Common myeloid progenitor, CD34-positive (primary cell): ENCODE results near the gene REPIN1.
A peak's percentile ranks its signal among the peaks of the same experiment; 100 is the strongest.

Source experiments
- CTCF ChIA-PET: fragments of 350-600 bp; sonication (Branson Sonifier 250); formaldehyde crosslinking; loops from one replicate; lab custom pipeline; 2021; ENCODE audit warnings: antibody characterized with exemption; lab: Charles Lee
- POLR2A ChIA-PET: fragments of 350-600 bp; sonication (Branson Sonifier 250); formaldehyde crosslinking; loops from one replicate; lab custom pipeline; 2021; ENCODE audit warnings: antibody characterized with exemption; lab: Charles Lee
- DNase-seq, 3 donors: peaks; one replicate each; pipeline versions ENCODE4 v3.0.0 to v3.0.0-alpha.2; 2013
- H3K27ac ChIP-seq, 2 experiments: 1 replicate in 1 of 2; 2 replicates in 1 of 2; pipeline ENCODE4 v1.7.0; 2013; ENCODE audit warnings: inconsistent platforms in 2 of 2, low read length in 2 of 2, mild to moderate bottlenecking in 2 of 2, low read depth in 1 of 2, moderate library complexity in 1 of 2; ENCODE audit not compliant: severe bottlenecking in 2 of 2, insufficient read depth in 1 of 2, poor library complexity in 1 of 2
- H3K27me3 ChIP-seq, 5 experiments: replicated peaks in 2 of 5; 1 replicate in 3 of 5; 2 replicates in 2 of 5; pipeline versions ENCODE4 v1.6.1 to v1.7.0; 2013; ENCODE audit warnings: low read length in 4 of 5, mild to moderate bottlenecking in 2 of 5, moderate library complexity in 2 of 5, inconsistent platforms in 1 of 5; ENCODE audit not compliant: insufficient read depth in 5 of 5, control insufficient read depth in 4 of 5
- H3K36me3 ChIP-seq, 4 experiments: 1 replicate in 2 of 4; 2 replicates in 2 of 4; pipeline versions ENCODE4 v1.6.1 to v1.7.0; 2013; ENCODE audit warnings: low read length in 3 of 4, control low read depth in 1 of 4, mild to moderate bottlenecking in 1 of 4; ENCODE audit not compliant: control insufficient read depth in 4 of 4, insufficient read depth in 4 of 4
- H3K4me1 ChIP-seq, 4 experiments: 1 replicate in 3 of 4; 2 replicates in 1 of 4; pipeline versions ENCODE4 v1.6.1 to v1.7.1; 2013; ENCODE audit warnings: low read length in 3 of 4, mild to moderate bottlenecking in 3 of 4, control low read depth in 1 of 4, inconsistent platforms in 1 of 4, moderate library complexity in 1 of 4; ENCODE audit not compliant: control insufficient read depth in 4 of 4, insufficient read depth in 4 of 4; ENCODE audit errors: control extremely low read depth in 1 of 4
- H3K4me3 ChIP-seq, 7 experiments: 1 replicate in 4 of 7; 2 replicates in 3 of 7; pipeline versions ENCODE4 v1.5.1 to v1.7.0; 2013; ENCODE audit warnings: mild to moderate bottlenecking in 7 of 7, low read length in 6 of 7, moderate library complexity in 6 of 7, inconsistent platforms in 2 of 7, low read depth in 2 of 7, control low read depth in 1 of 7; ENCODE audit not compliant: insufficient read depth in 4 of 7, control insufficient read depth in 1 of 7; ENCODE audit errors: extremely low read depth in 1 of 7
- H3K9me3 ChIP-seq, 5 experiments: 1 replicate in 4 of 5; 2 replicates in 1 of 5; pipeline versions ENCODE4 v1.6.1 to v1.7.1; 2013; ENCODE audit warnings: low read length in 4 of 5, mild to moderate bottlenecking in 2 of 5, inconsistent platforms in 1 of 5, low read depth in 1 of 5, moderate library complexity in 1 of 5; ENCODE audit not compliant: control insufficient read depth in 4 of 5, insufficient read depth in 2 of 5; ENCODE audit errors: control extremely low read depth in 1 of 5
- WGBS: methylation state at CpG from one replicate; pipeline ENCODE4 v1.1.5; 2013; ENCODE audit not compliant: insufficient coverage; 5-methylcytosine and 5-hydroxymethylcytosine counted together

Gene REPIN1

DNA sequence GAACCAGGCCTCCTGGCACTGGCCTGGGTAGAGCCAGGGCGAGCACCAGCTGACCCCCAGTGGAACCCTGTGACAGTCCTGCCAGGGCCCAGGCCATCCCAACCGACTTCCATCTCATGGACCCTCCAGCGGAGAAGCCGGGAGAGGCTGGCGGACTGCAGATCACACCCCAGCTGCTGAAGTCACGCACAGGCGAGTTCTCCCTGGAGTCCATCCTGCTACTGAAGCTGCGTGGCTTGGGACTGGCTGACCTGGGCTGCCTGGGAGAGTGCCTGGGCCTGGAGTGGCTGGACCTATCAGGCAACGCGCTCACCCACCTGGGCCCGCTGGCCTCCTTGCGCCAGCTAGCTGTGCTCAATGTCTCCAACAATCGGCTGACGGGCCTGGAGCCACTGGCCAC is 31.9 kb upstream of the REPIN1 start:
- no peak for DNase-seq
- no peak overlapping the region for H3K4me3 ChIP-seq
- peaks cover 0 to 26% (median 18%) of the 10 kb centered on the region in 4 experiments for H3K36me3 ChIP-seq
- peaks cover 2 to 30% (median 19%) of the 10 kb centered on the region in 4 experiments for H3K4me1 ChIP-seq
- peaks cover 0 to 18% (median 3%) of the 10 kb centered on the region in 5 experiments for H3K27me3 ChIP-seq
- POLR2A ChIA-PET: no interaction called here
- peaks cover 0 to under 1% (median 0%) of the 10 kb centered on the region in 5 experiments for H3K9me3 ChIP-seq
- CTCF ChIA-PET: interaction anchor here (0.7 kb wide), 1 partner anchor 112 kb away, joined by 3 read pairs; no protein-coding TSS in a partner anchor
- H3K27ac ChIP-seq: no peak overlapping the region
- WGBS: over 99% methylated on average over 14 of the region's 14 CpGs

DNA sequence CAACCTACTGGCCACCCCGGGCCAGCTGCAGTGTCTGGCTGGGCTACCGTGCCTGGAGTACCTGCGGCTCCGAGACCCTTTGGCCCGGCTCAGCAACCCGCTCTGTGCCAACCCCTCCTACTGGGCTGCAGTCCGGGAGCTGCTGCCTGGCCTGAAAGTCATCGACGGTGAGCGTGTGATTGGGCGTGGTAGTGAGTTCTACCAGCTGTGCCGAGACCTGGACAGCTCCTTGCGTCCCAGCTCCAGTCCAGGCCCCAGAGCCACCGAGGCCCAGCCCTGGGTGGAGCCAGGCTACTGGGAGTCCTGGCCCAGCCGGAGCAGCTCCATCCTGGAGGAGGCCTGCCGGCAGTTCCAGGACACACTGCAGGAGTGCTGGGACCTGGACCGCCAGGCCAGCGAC is 31.4 kb upstream of the REPIN1 start:
- no peak for DNase-seq
- H3K4me1 ChIP-seq: peaks cover 2 to 30% (median 19%) of the 10 kb centered on the region in 4 experiments
- CTCF ChIA-PET: interaction anchor here (0.7 kb wide), 1 partner anchor 112 kb away, joined by 3 read pairs; no protein-coding TSS in a partner anchor
- H3K27me3 ChIP-seq: peaks cover 0 to 22% (median 3%) of the 10 kb centered on the region in 5 experiments
- H3K27ac ChIP-seq: no peak overlapping the region
- WGBS: 98% methylated on average over 16 of the region's 18 CpGs
- peaks cover 0 to 24% (median 16%) of the 10 kb centered on the region in 4 experiments for H3K36me3 ChIP-seq
- no peak overlapping the region for H3K4me3 ChIP-seq
- H3K9me3 ChIP-seq: peaks cover 0 to 3% (median 0%) of the 10 kb centered on the region in 5 experiments
- POLR2A ChIA-PET: no interaction called here

DNA sequence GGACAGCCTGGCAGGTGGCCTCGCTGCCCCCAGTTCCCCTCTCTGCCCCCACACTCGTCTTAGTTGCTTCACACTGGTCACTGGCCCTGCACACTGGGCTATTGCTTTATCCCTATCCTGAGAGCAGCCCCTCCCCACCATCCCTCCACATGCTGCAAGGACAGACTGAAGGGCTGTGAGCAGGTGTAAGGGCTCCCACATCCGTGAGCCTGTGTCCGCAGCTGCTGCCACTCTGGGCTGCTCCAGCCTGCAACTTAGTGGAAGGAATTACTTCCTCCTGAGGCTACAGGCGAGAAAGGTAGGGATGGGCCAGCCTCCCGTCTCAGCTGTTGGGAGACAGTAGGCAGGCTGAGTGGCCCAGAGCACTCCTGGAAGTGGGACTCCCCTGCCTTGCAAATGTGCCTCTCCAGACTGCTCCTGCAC is 31.0 kb upstream of the REPIN1 start:
- Histone ChIP-seq H3K27ac (no peak overlapping the region), H3K9me3 (peaks cover 0 to 3% (median 0%) of the 10 kb centered on the region in 5 experiments), H3K27me3 (peaks cover 0 to 23% (median 3%) of the 10 kb centered on the region in 5 experiments), H3K36me3 (peaks cover 0 to 24% (median 16%) of the 10 kb centered on the region in 4 experiments), H3K4me1 (peaks cover 2 to 30% (median 19%) of the 10 kb centered on the region in 4 experiments), H3K4me3 (no peak overlapping the region)
- CTCF ChIA-PET: no interaction called here
- 88% methylated on average over 6 of the region's 6 CpGs for WGBS
- POLR2A ChIA-PET: no interaction called here
- DNase-seq: no peak

DNA sequence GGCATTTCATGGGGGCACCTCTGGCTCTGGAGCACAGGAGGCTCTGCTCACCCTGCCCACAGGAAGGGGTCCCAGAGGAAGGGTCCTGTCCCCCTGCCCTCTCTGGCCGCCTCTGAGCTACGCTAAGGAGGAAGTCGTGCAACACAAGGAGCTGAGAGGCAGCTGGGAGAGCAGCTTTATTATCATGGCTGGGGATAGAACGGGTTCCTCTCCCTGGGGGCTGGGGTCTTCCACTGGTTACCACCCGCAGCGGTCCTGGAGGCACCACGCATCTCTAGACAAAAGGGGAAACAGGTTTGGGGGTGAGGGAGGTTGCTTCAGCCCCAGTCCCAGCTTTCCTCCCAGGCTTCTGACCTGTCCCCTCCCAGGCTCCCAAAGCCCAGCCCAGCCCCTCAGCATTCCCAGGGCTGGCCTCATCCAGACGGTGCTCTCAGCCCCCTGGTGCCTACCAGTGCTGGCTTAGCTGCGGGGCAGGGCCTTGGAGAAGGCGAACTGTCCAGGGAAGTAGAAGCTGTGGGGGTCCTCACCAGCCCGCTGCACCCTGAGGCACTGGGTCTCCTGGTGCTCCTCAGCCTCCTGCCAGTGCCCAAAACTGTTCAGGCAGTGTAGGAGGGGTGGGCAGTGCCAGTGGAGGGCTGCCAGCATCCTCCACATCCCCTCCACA is 30.3 kb upstream of the REPIN1 start:
- Histone ChIP-seq H3K4me1 (peaks cover 2 to 30% (median 19%) of the 10 kb centered on the region in 4 experiments), H3K36me3 (peaks cover 0 to 24% (median 11%) of the 10 kb centered on the region in 4 experiments), H3K27me3 (peaks cover 0 to 23% (median 3%) of the 10 kb centered on the region in 5 experiments), H3K9me3 (peaks cover 0 to 6% (median 0%) of the 10 kb centered on the region in 5 experiments), H3K27ac (no peak overlapping the region), H3K4me3 (no peak overlapping the region)
- 94% methylated on average over 6 of the region's 11 CpGs for WGBS
- DNase-seq: no peak
- POLR2A ChIA-PET: no interaction called here
- CTCF ChIA-PET: interaction anchor here (0.6 kb wide), 1 partner anchor 88 kb away, joined by 3 read pairs; no protein-coding TSS in a partner anchor

DNA sequence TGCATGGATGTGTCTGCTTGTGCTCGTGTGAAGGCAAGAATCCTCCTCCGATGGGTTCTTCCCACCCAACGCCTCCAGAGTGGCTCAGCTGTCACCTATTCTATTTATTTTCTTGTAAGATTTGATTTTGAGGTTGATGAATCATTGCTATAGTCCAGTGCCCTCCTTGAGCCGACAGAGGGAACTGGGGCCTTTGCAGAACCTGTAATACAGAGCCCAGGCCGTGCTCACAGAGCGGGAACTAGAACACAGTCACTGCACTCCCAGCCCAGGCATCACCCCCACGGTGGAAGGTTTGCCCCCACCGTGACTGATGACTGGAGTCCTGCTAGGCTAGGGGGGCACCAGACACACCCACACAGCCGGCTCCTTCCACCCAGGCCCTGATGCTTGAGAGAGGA is 29.2 kb upstream of the REPIN1 start:
- H3K27me3 ChIP-seq: peaks cover 0 to 23% (median 3%) of the 10 kb centered on the region in 5 experiments
- DNase-seq: peak in 2 of 3 donors; percentile 69 to 74
- ChIA-PET POLR2A (no interaction called here), CTCF (interaction anchor here (1.0 to 1.8 kb wide), 2 partner anchors 10 to 16 kb away, joined by 3 to 5 read pairs; no protein-coding TSS in a partner anchor)
- H3K4me3 ChIP-seq: peak overlapping the region in 2 of 7 experiments; percentile 10 to 32
- peaks cover 0 to 19% (median 11%) of the 10 kb centered on the region in 4 experiments for H3K36me3 ChIP-seq
- no peak overlapping the region for H3K27ac ChIP-seq
- peaks cover 0 to 8% (median 4%) of the 10 kb centered on the region in 5 experiments for H3K9me3 ChIP-seq
- H3K4me1 ChIP-seq: peaks cover 2 to 30% (median 19%) of the 10 kb centered on the region in 4 experiments
- 24% methylated on average over 6 of the region's 9 CpGs for WGBS

DNA sequence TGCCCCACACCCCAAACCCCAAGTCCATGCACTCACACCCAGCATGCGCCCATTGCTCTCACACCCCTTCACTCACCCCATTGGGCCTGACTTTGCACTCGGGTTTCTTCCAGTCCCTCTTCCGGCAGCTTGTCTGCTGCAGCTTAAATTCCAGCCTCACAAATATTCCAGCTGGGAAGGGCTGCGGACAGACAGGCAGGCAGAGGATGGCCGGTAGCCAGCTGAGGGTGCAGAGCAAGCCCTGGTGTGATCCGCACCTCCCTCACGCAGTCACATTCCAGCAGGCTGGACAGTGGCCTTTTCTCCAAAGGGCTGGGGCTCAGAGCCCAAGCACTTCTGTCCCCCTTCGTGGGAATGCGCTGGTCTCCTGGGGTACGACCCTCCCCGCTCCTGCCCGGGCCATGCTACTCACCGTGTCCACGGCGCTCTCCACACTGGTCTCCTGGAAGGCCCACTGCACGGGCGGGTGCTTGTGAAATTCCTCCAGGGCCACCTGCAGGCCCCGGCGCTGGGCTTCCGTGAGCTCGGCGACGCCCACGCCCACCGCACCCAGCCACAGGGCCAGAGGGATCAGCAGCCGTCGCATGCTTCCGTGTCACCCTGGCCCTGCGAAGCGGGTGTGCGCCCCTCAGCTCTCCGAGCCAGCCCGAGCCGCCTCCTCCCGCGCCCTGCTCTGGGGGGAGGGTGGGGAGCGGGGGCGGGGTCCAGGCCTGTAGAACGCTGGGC is 28.4 kb upstream of the REPIN1 start:
- H3K4me3 ChIP-seq: peak overlapping the region in 3 of 7 experiments; percentile 32 to 57 (median 43)
- 49% methylated on average over 29 of the region's 39 CpGs for WGBS
- peaks cover 0 to 23% (median 3%) of the 10 kb centered on the region in 5 experiments for H3K27me3 ChIP-seq
- peaks cover 0 to 8% (median 4%) of the 10 kb centered on the region in 5 experiments for H3K9me3 ChIP-seq
- POLR2A ChIA-PET: no interaction called here
- DNase-seq: peak in 2 of 3 donors; percentile 71 to 77
- peaks cover 0 to 19% (median 11%) of the 10 kb centered on the region in 4 experiments for H3K36me3 ChIP-seq
- CTCF ChIA-PET: interaction anchor here (0.6 to 1.8 kb wide), 2 partner anchors 15 to 18 kb away, joined by 3 to 5 read pairs; no protein-coding TSS in a partner anchor
- peaks cover 2 to 30% (median 19%) of the 10 kb centered on the region in 4 experiments for H3K4me1 ChIP-seq
- no peak overlapping the region for H3K27ac ChIP-seq
